Measurements from ENCODE around the gene SEC22A.

GRCh38 chr3:123165163-123165562 is 36.6 kb upstream of the SEC22A start:
- TF ChIP-seq, protein P1, sequence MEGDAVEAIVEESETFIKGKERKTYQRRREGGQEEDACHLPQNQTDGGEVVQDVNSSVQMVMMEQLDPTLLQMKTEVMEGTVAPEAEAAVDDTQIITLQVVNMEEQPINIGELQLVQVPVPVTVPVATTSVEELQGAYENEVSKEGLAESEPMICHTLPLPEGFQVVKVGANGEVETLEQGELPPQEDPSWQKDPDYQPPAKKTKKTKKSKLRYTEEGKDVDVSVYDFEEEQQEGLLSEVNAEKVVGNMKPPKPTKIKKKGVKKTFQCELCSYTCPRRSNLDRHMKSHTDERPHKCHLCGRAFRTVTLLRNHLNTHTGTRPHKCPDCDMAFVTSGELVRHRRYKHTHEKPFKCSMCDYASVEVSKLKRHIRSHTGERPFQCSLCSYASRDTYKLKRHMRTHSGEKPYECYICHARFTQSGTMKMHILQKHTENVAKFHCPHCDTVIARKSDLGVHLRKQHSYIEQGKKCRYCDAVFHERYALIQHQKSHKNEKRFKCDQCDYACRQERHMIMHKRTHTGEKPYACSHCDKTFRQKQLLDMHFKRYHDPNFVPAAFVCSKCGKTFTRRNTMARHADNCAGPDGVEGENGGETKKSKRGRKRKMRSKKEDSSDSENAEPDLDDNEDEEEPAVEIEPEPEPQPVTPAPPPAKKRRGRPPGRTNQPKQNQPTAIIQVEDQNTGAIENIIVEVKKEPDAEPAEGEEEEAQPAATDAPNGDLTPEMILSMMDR (conservative IDR thresholded peaks at IDR 0.05; ENCODE audit: low read length): no peak
- no peak for TF ChIP-seq EZH2phosphoT487 (IDR thresholded peaks at IDR 0.05; ENCODE audit: borderline replicate concordance)
